ENCODE measurements around the gene MYCBP2.
A peak's percentile ranks its signal among the peaks of the same experiment; 100 is the strongest.

MYCBP2 gene

GRCh38 chr13:77113496-77113895, 213.4 kb downstream of the MYCBP2 start:
- H3K14ac ChIP-seq (ENCODE audit: low read length in 2 of 2), result no peak overlapping the region
- H3K4me2 ChIP-seq (ENCODE audit: low read length, poor library complexity, severe bottlenecking), result no peak overlapping the region
- H4K91ac ChIP-seq (ENCODE audit: low read length), result no peak overlapping the region
- H2BK5ac ChIP-seq (ENCODE audit: low read depth, low read length, poor library complexity, severe bottlenecking), result no peak overlapping the region
- no peak overlapping the region for H4K8ac ChIP-seq (ENCODE audit: low read length)
- H3K4me3 ChIP-seq (ENCODE audit: insufficient read depth in 1 of 2, low read depth in 1 of 2, low read length in 2 of 2), result no peak overlapping the region
- H3K27ac ChIP-seq (ENCODE audit: low read length, poor library complexity, severe bottlenecking), result no peak overlapping the region
- no peak overlapping the region for H2BK120ac ChIP-seq (ENCODE audit: low read depth, low read length)
- H3K18ac ChIP-seq (ENCODE audit: low read depth in 1 of 2, low read length in 2 of 2), result no peak overlapping the region
- H3K27me3 ChIP-seq (ENCODE audit: control insufficient read depth in 1 of 2, insufficient read depth in 1 of 2, low read length in 2 of 2), result no peaks in the 10 kb centered on the region
- H3K4me1 ChIP-seq (ENCODE audit: control insufficient read depth, insufficient read depth, low read depth, low read length), result no peaks in the 10 kb centered on the region
- no peak overlapping the region for H3K9ac ChIP-seq (ENCODE audit: low read length)
- H3K4ac ChIP-seq (ENCODE audit: low read depth in 1 of 2, low read length in 2 of 2), result no peak overlapping the region
- no peak overlapping the region for H3K23ac ChIP-seq (ENCODE audit: low read length in 2 of 2)
- no peak overlapping the region for H2AK5ac ChIP-seq (ENCODE audit: low read length, severe bottlenecking)
- DNase-seq, result peak; percentile 14
- no peak overlapping the region for H2AFZ ChIP-seq (ENCODE audit: low read depth, low read length)
- peaks cover 1% of the 10 kb centered on the region for H3K79me1 ChIP-seq (replicated peaks; ENCODE audit: low read length, poor library complexity, severe bottlenecking)
- H3K9me3 ChIP-seq (ENCODE audit: control insufficient read depth, low read length), result peaks cover 20% of the 10 kb centered on the region
- no peak overlapping the region for H2BK12ac ChIP-seq (ENCODE audit: low read length in 2 of 2)
- H3K36me3 ChIP-seq (ENCODE audit: control insufficient read depth in 1 of 2, insufficient read depth in 2 of 2, low read depth in 1 of 2, low read length in 2 of 2), result peaks cover 2 to 62% of the 10 kb centered on the region in 2 experiments
- no peak overlapping the region for H2BK15ac ChIP-seq (ENCODE audit: low read depth, poor library complexity, severe bottlenecking)

- Histone ChIP-seq H2AFZ (ENCODE audit: low read depth, low read length) (no peak overlapping the region), H3K4me1 (ENCODE audit: control insufficient read depth, insufficient read depth, low read depth, low read length) (no peaks in the 10 kb centered on the region), H3K9ac (ENCODE audit: low read length) (no peak overlapping the region), H3K36me3 (ENCODE audit: control insufficient read depth in 1 of 2, insufficient read depth in 2 of 2, low read depth in 1 of 2, low read length in 2 of 2) (peaks cover 0 to 32% of the 10 kb centered on the region in 2 experiments), H3K9me3 (ENCODE audit: control insufficient read depth, low read length) (peaks cover 3% of the 10 kb centered on the region), H3K18ac (ENCODE audit: low read depth in 1 of 2, low read length in 2 of 2) (no peak overlapping the region), H4K8ac (ENCODE audit: low read length) (no peak overlapping the region), H3K4ac (ENCODE audit: low read depth in 1 of 2, low read length in 2 of 2) (no peak overlapping the region), H2BK120ac (ENCODE audit: low read depth, low read length) (no peak overlapping the region), H3K79me1 (replicated peaks; ENCODE audit: low read length, poor library complexity, severe bottlenecking) (peaks cover 1% of the 10 kb centered on the region), H3K4me3 (ENCODE audit: insufficient read depth in 1 of 2, low read depth in 1 of 2, low read length in 2 of 2) (no peak overlapping the region), H4K91ac (ENCODE audit: low read length) (no peak overlapping the region), H2BK15ac (ENCODE audit: low read depth, poor library complexity, severe bottlenecking) (no peak overlapping the region), H3K27me3 (ENCODE audit: control insufficient read depth in 1 of 2, insufficient read depth in 1 of 2, low read length in 2 of 2) (no peaks in the 10 kb centered on the region), H2BK5ac (ENCODE audit: low read depth, low read length, poor library complexity, severe bottlenecking) (no peak overlapping the region), H3K4me2 (ENCODE audit: low read length, poor library complexity, severe bottlenecking) (no peak overlapping the region), H2AK5ac (ENCODE audit: low read length, severe bottlenecking) (no peak overlapping the region), H2BK12ac (ENCODE audit: low read length in 2 of 2) (no peak overlapping the region), H3K23ac (ENCODE audit: low read length in 2 of 2) (no peak overlapping the region), H3K14ac (ENCODE audit: low read length in 2 of 2) (no peak overlapping the region), H3K27ac (ENCODE audit: low read length, poor library complexity, severe bottlenecking) (no peak overlapping the region)
- WGBS, result 100% methylated on average over 2 of the region's 2 CpGs
- DNase-seq, result no peak
These were observed 221.8 kb downstream of the MYCBP2 start for GRCh38 chr13:77105051-77105450.

GRCh38 chr13:77099415-77099814, 227.5 kb downstream of the MYCBP2 start:
- no peak overlapping the region for H3K23ac ChIP-seq (ENCODE audit: low read length in 2 of 2)
- no peaks in the 10 kb centered on the region for H3K79me1 ChIP-seq (replicated peaks; ENCODE audit: low read length, poor library complexity, severe bottlenecking)
- no peak overlapping the region for H4K91ac ChIP-seq (ENCODE audit: low read length)
- H2BK120ac ChIP-seq (ENCODE audit: low read depth, low read length), result no peak overlapping the region
- WGBS, result 87% methylated on average over 1 of the region's 3 CpGs
- H3K18ac ChIP-seq (ENCODE audit: low read depth in 1 of 2, low read length in 2 of 2), result no peak overlapping the region
- H3K27me3 ChIP-seq (ENCODE audit: control insufficient read depth in 1 of 2, insufficient read depth in 1 of 2, low read length in 2 of 2), result no peaks in the 10 kb centered on the region
- H3K27ac ChIP-seq (ENCODE audit: low read length, poor library complexity, severe bottlenecking), result no peak overlapping the region
- no peak for DNase-seq
- no peaks in the 10 kb centered on the region for H3K4me1 ChIP-seq (ENCODE audit: control insufficient read depth, insufficient read depth, low read depth, low read length)
- H2BK12ac ChIP-seq (ENCODE audit: low read length in 2 of 2), result no peak overlapping the region
- H2BK5ac ChIP-seq (ENCODE audit: low read depth, low read length, poor library complexity, severe bottlenecking), result no peak overlapping the region
- H3K4me3 ChIP-seq (ENCODE audit: insufficient read depth in 1 of 2, low read depth in 1 of 2, low read length in 2 of 2), result no peak overlapping the region
- H3K4ac ChIP-seq (ENCODE audit: low read depth in 1 of 2, low read length in 2 of 2), result no peak overlapping the region
- H3K9me3 ChIP-seq (ENCODE audit: control insufficient read depth, low read length), result no peaks in the 10 kb centered on the region
- no peak overlapping the region for H3K4me2 ChIP-seq (ENCODE audit: low read length, poor library complexity, severe bottlenecking)
- H3K14ac ChIP-seq (ENCODE audit: low read length in 2 of 2), result no peak overlapping the region
- no peak overlapping the region for H2AFZ ChIP-seq (ENCODE audit: low read depth, low read length)
- no peak overlapping the region for H2BK15ac ChIP-seq (ENCODE audit: low read depth, poor library complexity, severe bottlenecking)
- no peak overlapping the region for H2AK5ac ChIP-seq (ENCODE audit: low read length, severe bottlenecking)
- no peak overlapping the region for H4K8ac ChIP-seq (ENCODE audit: low read length)
- H3K9ac ChIP-seq (ENCODE audit: low read length), result no peak overlapping the region
- peaks cover 9 to 72% of the 10 kb centered on the region in 2 experiments for H3K36me3 ChIP-seq (ENCODE audit: control insufficient read depth in 1 of 2, insufficient read depth in 2 of 2, low read depth in 1 of 2, low read length in 2 of 2)

GRCh38 chr13:77095288-77095687, 231.6 kb downstream of the MYCBP2 start:
- Histone ChIP-seq H2AK5ac (ENCODE audit: low read length, severe bottlenecking) (no peak overlapping the region), H2BK120ac (ENCODE audit: low read depth, low read length) (no peak overlapping the region), H4K8ac (ENCODE audit: low read length) (no peak overlapping the region), H2BK12ac (ENCODE audit: low read length in 2 of 2) (no peak overlapping the region), H2BK5ac (ENCODE audit: low read depth, low read length, poor library complexity, severe bottlenecking) (no peak overlapping the region), H3K4me2 (ENCODE audit: low read length, poor library complexity, severe bottlenecking) (no peak overlapping the region), H3K23ac (ENCODE audit: low read length in 2 of 2) (no peak overlapping the region), H2AFZ (ENCODE audit: low read depth, low read length) (no peak overlapping the region), H3K27me3 (ENCODE audit: control insufficient read depth in 1 of 2, insufficient read depth in 1 of 2, low read length in 2 of 2) (no peaks in the 10 kb centered on the region), H3K4ac (ENCODE audit: low read depth in 1 of 2, low read length in 2 of 2) (no peak overlapping the region), H4K91ac (ENCODE audit: low read length) (no peak overlapping the region), H3K9me3 (ENCODE audit: control insufficient read depth, low read length) (no peaks in the 10 kb centered on the region), H3K36me3 (ENCODE audit: control insufficient read depth in 1 of 2, insufficient read depth in 2 of 2, low read depth in 1 of 2, low read length in 2 of 2) (peaks cover 9 to 90% of the 10 kb centered on the region in 2 experiments), H3K27ac (ENCODE audit: low read length, poor library complexity, severe bottlenecking) (no peak overlapping the region), H3K18ac (ENCODE audit: low read depth in 1 of 2, low read length in 2 of 2) (no peak overlapping the region), H3K79me1 (replicated peaks; ENCODE audit: low read length, poor library complexity, severe bottlenecking) (no peaks in the 10 kb centered on the region), H3K4me3 (ENCODE audit: insufficient read depth in 1 of 2, low read depth in 1 of 2, low read length in 2 of 2) (no peak overlapping the region), H3K9ac (ENCODE audit: low read length) (no peak overlapping the region), H3K4me1 (ENCODE audit: control insufficient read depth, insufficient read depth, low read depth, low read length) (no peaks in the 10 kb centered on the region), H2BK15ac (ENCODE audit: low read depth, poor library complexity, severe bottlenecking) (no peak overlapping the region), H3K14ac (ENCODE audit: low read length in 2 of 2) (no peak overlapping the region)
- WGBS, result 99% methylated on average over 3 of the region's 4 CpGs
- DNase-seq, result no peak
